Osteoblast (primary cell): ENCODE data around the gene MEI4. TPM values are rescaled to one million over a fixed set of nuclear protein-coding genes. Genes with fewer than 3 reads are reported as not detected.
"Not testable (repeated sequence)": the region's sequence is repeated elsewhere in the genome, so short reads cannot be mapped to it uniquely, and the experiment has no call there.

Experiments
- DNase-seq: peaks from one replicate; pipeline ENCODE4 v3.0.0; 2011; ENCODE audit warnings: low spot score, mixed read lengths; ENCODE audit not compliant: insufficient read length; ENCODE audit errors: missing footprints
- H2AFZ ChIP-seq: 2 replicates; pipeline ENCODE4 v1.6.0; 2011; ENCODE audit warnings: mild to moderate bottlenecking, low read length
- H3K27ac ChIP-seq: 2 replicates; pipeline ENCODE4 v1.5.1; 2011; ENCODE audit warnings: mild to moderate bottlenecking, low read depth, low read length, moderate library complexity
- H3K27me3 ChIP-seq: 2 replicates; pipeline ENCODE4 v1.6.0; 2012; ENCODE audit warnings: mild to moderate bottlenecking, control low read depth, inconsistent platforms, low read length, moderate library complexity; ENCODE audit not compliant: insufficient read depth
- H3K36me3 ChIP-seq: 2 replicates; pipeline ENCODE4 v1.5.1; 2011; ENCODE audit warnings: mild to moderate bottlenecking, low read length, control low read depth, moderate library complexity; ENCODE audit not compliant: insufficient read depth
- H3K4me1 ChIP-seq: 2 replicates; pipeline ENCODE4 v1.5.1; 2011; ENCODE audit warnings: mild to moderate bottlenecking, low read length, control low read depth, moderate library complexity; ENCODE audit not compliant: insufficient read depth
- H3K4me2 ChIP-seq: 2 replicates; pipeline ENCODE4 v1.6.0; 2011; ENCODE audit warnings: mild to moderate bottlenecking, low read length; ENCODE audit not compliant: insufficient read depth
- H3K4me3 ChIP-seq: fragments of 200-600 bp; sonication (generic); 3 replicates; pipeline ENCODE4 v1.5.1; 2012; ENCODE audit warnings: mild to moderate bottlenecking, low read length, inconsistent platforms; ENCODE audit not compliant: insufficient read depth
- H3K79me2 ChIP-seq: 2 replicates; pipeline ENCODE4 v1.6.0; 2012; ENCODE audit warnings: mild to moderate bottlenecking, low read length, control low read depth, inconsistent platforms; ENCODE audit not compliant: insufficient read depth
- H3K9me3 ChIP-seq: 2 replicates; pipeline ENCODE4 v1.5.1; 2011; ENCODE audit warnings: low read depth, low read length, control low read depth
- H4K20me1 ChIP-seq: 2 replicates; pipeline ENCODE4 v1.6.0; 2012; ENCODE audit warnings: mild to moderate bottlenecking, low read length, control low read depth; ENCODE audit not compliant: insufficient read depth
- CTCF ChIP-seq: IDR thresholded peaks from 2 replicates; pipeline ENCODE4 v1.5.1; 2011; ENCODE audit warnings: mild to moderate bottlenecking, low read depth, low read length, moderate library complexity; ENCODE audit errors: extremely low read depth
- total RNA-seq: library from RNA; depleted of rRNA; stranded (reverse); fragments of >200 nt; gene quantifications from 2 replicates; pipeline ENCODE4 v1.2.3, GENCODE V29; 2012

The MEI4 gene
- total RNA-seq, 1 donor: not detected

- H3K4me3 ChIP-seq: no peak overlapping the region
- TF ChIP-seq CTCF: no peak
- no peaks in the 10 kb centered on the region for H3K4me1 ChIP-seq
- no peak for DNase-seq
- no peaks in the 10 kb centered on the region for H3K79me2 ChIP-seq
- no peaks in the 10 kb centered on the region for H3K9me3 ChIP-seq
- H4K20me1 ChIP-seq: no peaks in the 10 kb centered on the region
- no peak overlapping the region for H2AFZ ChIP-seq
- no peaks in the 10 kb centered on the region for H3K27me3 ChIP-seq
- H3K36me3 ChIP-seq: no peaks in the 10 kb centered on the region
- H3K4me2 ChIP-seq: no peak overlapping the region
- no peak overlapping the region for H3K27ac ChIP-seq
Observed at GRCh38 chr6:77816766-77817270, 164.0 kb downstream of the MEI4 start.

GRCh38 chr6:77822265-77822664, 169.4 kb downstream of the MEI4 start:
- Histone ChIP-seq H3K27ac (no peak overlapping the region), H2AFZ (no peak overlapping the region), H3K4me2 (no peak overlapping the region), H3K4me3 (no peak overlapping the region), H3K9me3 (no peaks in the 10 kb centered on the region), H3K36me3 (no peaks in the 10 kb centered on the region), H4K20me1 (no peaks in the 10 kb centered on the region), H3K4me1 (no peaks in the 10 kb centered on the region), H3K27me3 (no peaks in the 10 kb centered on the region), H3K79me2 (no peaks in the 10 kb centered on the region)
- DNase-seq: no peak
- no peak for TF ChIP-seq CTCF

- no peaks in the 10 kb centered on the region for H3K79me2 ChIP-seq
- H3K27me3 ChIP-seq: no peaks in the 10 kb centered on the region
- no peak overlapping the region for H2AFZ ChIP-seq
- no peak overlapping the region for H3K4me3 ChIP-seq
- no peaks in the 10 kb centered on the region for H4K20me1 ChIP-seq
- H3K4me1 ChIP-seq: no peaks in the 10 kb centered on the region
- H3K36me3 ChIP-seq: no peaks in the 10 kb centered on the region
- DNase-seq: no peak
- H3K9me3 ChIP-seq: no peaks in the 10 kb centered on the region
- no peak overlapping the region for H3K4me2 ChIP-seq
- no peak overlapping the region for H3K27ac ChIP-seq
- no peak for TF ChIP-seq CTCF
Observed at GRCh38 chr6:77825204-77825603, 172.4 kb downstream of the MEI4 start.

GRCh38 chr6:77829736-77830135, 176.9 kb downstream of the MEI4 start:
- H3K27ac ChIP-seq: no peak overlapping the region
- no peak for TF ChIP-seq CTCF
- H3K9me3 ChIP-seq: no peaks in the 10 kb centered on the region
- no peak overlapping the region for H2AFZ ChIP-seq
- H3K27me3 ChIP-seq: no peaks in the 10 kb centered on the region
- H4K20me1 ChIP-seq: no peaks in the 10 kb centered on the region
- H3K4me3 ChIP-seq: no peak overlapping the region
- no peaks in the 10 kb centered on the region for H3K36me3 ChIP-seq
- H3K4me2 ChIP-seq: no peak overlapping the region
- H3K79me2 ChIP-seq: no peaks in the 10 kb centered on the region
- no peak for DNase-seq
- no peaks in the 10 kb centered on the region for H3K4me1 ChIP-seq

GRCh38 chr6:77833749-77834148, 180.9 kb downstream of the MEI4 start:
- H3K4me3 ChIP-seq, H3K36me3 ChIP-seq, H3K4me1 ChIP-seq, H3K27ac ChIP-seq, DNase-seq, H2AFZ ChIP-seq, H3K27me3 ChIP-seq, H3K79me2 ChIP-seq, H3K4me2 ChIP-seq, H4K20me1 ChIP-seq, H3K9me3 ChIP-seq: not testable (repeated sequence)
